IMR-90 (cell line): ENCODE data around the gene CLRN1. TPM values are rescaled to one million over a fixed set of nuclear protein-coding genes. Genes with fewer than 3 reads are reported as not detected.

Experiments used
- ATAC-seq: fragments of 200-7000 bp; cut with Tn5 transposase; 2 replicates; pipeline ENCODE4 v1.9.1; 2020; ENCODE audit warnings: low read depth, mild to moderate bottlenecking, moderate library complexity
- BruUV-seq: library from RNA; stranded (reverse); fragments of 400-500 nt; replicated peaks from 2 replicates; lab custom pipeline; 2021; lab: Mats Ljungman, UMichigan
- CTCF ChIA-PET: fragments of 300-600 bp; formaldehyde crosslinking; extraction: SDS; loops from one replicate; lab custom pipeline; 2021; ENCODE audit warnings: antibody characterized with exemption; lab: Yijun Ruan, JAX
- POLR2A ChIA-PET: fragments of 300-600 bp; sonication (Branson Sonifier 250); formaldehyde crosslinking; loops from one replicate; lab custom pipeline; 2022; ENCODE audit warnings: antibody characterized with exemption; ENCODE audit not compliant: unreplicated experiment; lab: Charles Lee
- DNase-seq: peaks from one replicate; pipeline ENCODE4 v3.0.0; 2013
- H2AFZ ChIP-seq: replicated peaks from 2 replicates; pipeline ENCODE3; 2013; ENCODE audit warnings: low read length, mild to moderate bottlenecking; ENCODE audit not compliant: poor library complexity
- H2AK5ac ChIP-seq: 2 replicates; pipeline ENCODE4 v1.6.1; 2013; ENCODE audit warnings: low read depth, low read length, inconsistent platforms
- H2AK9ac ChIP-seq: replicated peaks from 2 replicates; pipeline ENCODE3; 2013; ENCODE audit warnings: mild to moderate bottlenecking, low read depth, low read length, moderate library complexity; ENCODE audit not compliant: poor library complexity
- H2BK120ac ChIP-seq: 2 replicates; pipeline ENCODE4 v1.6.1; 2013; ENCODE audit warnings: low read depth, low read length, inconsistent platforms
- H2BK15ac ChIP-seq: 3 replicates; pipeline ENCODE4 v1.6.1; 2013; ENCODE audit warnings: low read depth, low read length, inconsistent platforms
- H2BK20ac ChIP-seq: 2 replicates; pipeline ENCODE4 v1.6.1; 2013; ENCODE audit warnings: low read depth, mild to moderate bottlenecking, inconsistent platforms, low read length, moderate library complexity
- H2BK5ac ChIP-seq: 2 replicates; pipeline ENCODE4 v1.6.1; 2013; ENCODE audit warnings: mild to moderate bottlenecking, low read depth, low read length, inconsistent platforms; ENCODE audit not compliant: poor library complexity, severe bottlenecking
- H3K14ac ChIP-seq: replicated peaks from 2 replicates; pipeline ENCODE4 v1.6.1; 2013; ENCODE audit warnings: low read depth, low read length, inconsistent platforms
- H3K18ac ChIP-seq: 2 replicates; pipeline ENCODE4 v1.6.1; 2013; ENCODE audit warnings: low read depth, low read length, control low read depth
- H3K23ac ChIP-seq: 2 replicates; pipeline ENCODE4 v1.6.1; 2013; ENCODE audit warnings: low read depth, low read length, inconsistent platforms
- H3K27ac ChIP-seq: 2 replicates; pipeline ENCODE4 v1.5.1; 2013; ENCODE audit warnings: mild to moderate bottlenecking, control low read depth, low read length; ENCODE audit not compliant: insufficient read depth
- H3K27me3 ChIP-seq: 2 replicates; pipeline ENCODE4 v1.6.1; 2013; ENCODE audit warnings: low read length; ENCODE audit not compliant: control insufficient read depth, insufficient read depth
- H3K36me3 ChIP-seq: 2 replicates; pipeline ENCODE4 v1.6.1; 2013; ENCODE audit warnings: low read length, mixed read lengths; ENCODE audit not compliant: control insufficient read depth, insufficient read depth
- H3K4ac ChIP-seq: 2 replicates; pipeline ENCODE4 v1.6.1; 2013; ENCODE audit warnings: low read depth, low read length, inconsistent platforms
- H3K4me1 ChIP-seq: 2 replicates; pipeline ENCODE4 v1.6.1; 2013; ENCODE audit warnings: low read length, mixed read lengths; ENCODE audit not compliant: control insufficient read depth, insufficient read depth
- H3K4me2 ChIP-seq: 2 replicates; pipeline ENCODE4 v1.6.1; 2013; ENCODE audit warnings: low read depth, mild to moderate bottlenecking, control low read depth, low read length, moderate library complexity
- H3K4me3 ChIP-seq: 2 replicates; pipeline ENCODE4 v1.5.1; 2013; ENCODE audit warnings: low read depth, mild to moderate bottlenecking, control low read depth, low read length, moderate library complexity; ENCODE audit not compliant: insufficient read depth
- H3K56ac ChIP-seq: 2 replicates; pipeline ENCODE4 v1.6.1; 2013; ENCODE audit warnings: low read length, inconsistent platforms; ENCODE audit not compliant: insufficient read depth; ENCODE audit errors: extremely low read depth
- H3K79me1 ChIP-seq, 2 experiments: 2 replicates each; pipeline ENCODE4 v1.6.1; 2013; ENCODE audit warnings: low read length in 2 of 2, inconsistent platforms in 1 of 2, low read depth in 1 of 2
- H3K9ac ChIP-seq: 2 replicates; pipeline ENCODE4 v1.6.1; 2013; ENCODE audit warnings: low read depth, low read length, control low read depth
- H3K9me1 ChIP-seq: 2 replicates; pipeline ENCODE4 v1.6.1; 2013; ENCODE audit warnings: low read length, inconsistent platforms; ENCODE audit not compliant: insufficient read depth
- H3K9me3 ChIP-seq: 2 replicates; pipeline ENCODE4 v1.6.1; 2013; ENCODE audit warnings: low read length; ENCODE audit not compliant: control insufficient read depth, insufficient read depth
- H4K20me1 ChIP-seq: 2 replicates; pipeline ENCODE4 v1.6.1; 2013; ENCODE audit warnings: low read length, inconsistent platforms; ENCODE audit not compliant: insufficient read depth
- H4K5ac ChIP-seq: 2 replicates; pipeline ENCODE4 v1.6.1; 2013; ENCODE audit warnings: mild to moderate bottlenecking, low read depth, low read length, control low read depth
- H4K8ac ChIP-seq, 2 experiments: 2 replicates each; pipeline ENCODE4 v1.6.1; 2013; ENCODE audit warnings: low read depth in 2 of 2, low read length in 2 of 2, control low read depth in 1 of 2, inconsistent platforms in 1 of 2
- H4K91ac ChIP-seq: 2 replicates; pipeline ENCODE4 v1.6.1; 2013; ENCODE audit warnings: low read depth, low read length, inconsistent platforms; ENCODE audit not compliant: insufficient read depth
- BHLHE40 ChIP-seq: fragments of 150-350 bp; IDR thresholded peaks from 2 replicates; pipeline ENCODE4 v1.6.1; 2016; ENCODE audit warnings: mild to moderate bottlenecking, low read depth, low read length
- CEBPB ChIP-seq: IDR thresholded peaks from 2 replicates; pipeline ENCODE4 v1.6.1; 2012; ENCODE audit warnings: low read depth, low read length, improper control_type of control experiment
- MAZ ChIP-seq: IDR thresholded peaks from 2 replicates; pipeline ENCODE4 v1.6.1; 2012; ENCODE audit warnings: low read depth, mild to moderate bottlenecking, low read length, improper control_type of control experiment, moderate library complexity, borderline replicate concordance
- NFE2L2 ChIP-seq: fragments of 150-350 bp; IDR thresholded peaks from 2 replicates; pipeline ENCODE4 v1.6.1; 2016; ENCODE audit warnings: low read depth, mild to moderate bottlenecking, low read length
- POLR2A ChIP-seq: IDR thresholded peaks from 2 replicates; pipeline ENCODE4 v1.6.1; 2012; ENCODE audit warnings: mild to moderate bottlenecking, low read depth, low read length
- RAD21 ChIP-seq: IDR thresholded peaks from 2 replicates; pipeline ENCODE4 v1.6.1; 2012; ENCODE audit warnings: low read length, improper control_type of control experiment
- RFX5 ChIP-seq: IDR thresholded peaks from 2 replicates; pipeline ENCODE4 v1.8.0; 2012; ENCODE audit warnings: low read depth, mild to moderate bottlenecking, low read length, moderate library complexity
- SMC3 ChIP-seq: fragments of 150-350 bp; IDR thresholded peaks from 2 replicates; pipeline ENCODE4 v1.6.1; 2016; ENCODE audit warnings: low read depth, mild to moderate bottlenecking, antibody characterized with exemption, low read length, moderate library complexity
- USF2 ChIP-seq: fragments of 150-350 bp; IDR thresholded peaks from 2 replicates; pipeline ENCODE4 v1.6.1; 2017; ENCODE audit warnings: mild to moderate bottlenecking, antibody characterized with exemption, low read length, low read depth
- WGBS, 2 experiments: methylation state at CpG; one replicate each; pipeline versions ENCODE4 v1.1.5 to v1.1.7; 2013; ENCODE audit warnings: missing lambda C conversion rate in 2 of 2; ENCODE audit not compliant: insufficient read length in 1 of 2; ENCODE audit errors: extremely low coverage in 2 of 2; 5-methylcytosine and 5-hydroxymethylcytosine counted together
- dilution Hi-C: fragments of 300-500 bp; cut with HindIII; formaldehyde crosslinking; loops from one replicate; pipeline ENCODE4 v1.14.3; 2018; ENCODE audit warnings: low sequenced_read_pairs; ENCODE audit not compliant: unreplicated experiment
- in situ Hi-C: fragments of 300-500 bp; cut with MboI; formaldehyde crosslinking; loops from 3 replicates; pipeline ENCODE4 v1.14.3; 2019; ENCODE audit warnings: low sequenced_read_pairs, inconsistent platforms, mixed read lengths
- intact Hi-C: fragments of 100-400 bp; cut with micrococcal nuclease; formaldehyde crosslinking; loops from 2 replicates; pipeline ENCODE4 v1.10.0; 2022
- polyA plus RNA-seq, 3 experiments: library from polyadenylated mRNA; depleted of rRNA; stranded (reverse); fragments of >200 nt; gene quantifications; 2 replicates each; pipeline ENCODE4 v1.2.3, GENCODE V29; 2012; ENCODE audit warnings: low replicate concordance in 1 of 3
- total RNA-seq: library from RNA; depleted of rRNA; stranded (reverse); fragments of >200 nt; gene quantifications from 2 replicates; pipeline ENCODE4 v1.2.3, GENCODE V29; 2012

CLRN1 gene
- total and polyA plus RNA-seq, 2 of the 4 experiments (the other 2 are of a cell fraction): not detected

GRCh38 chr3:151009430-151009829 lies 36.9 kb upstream of the CLRN1 start:
- Histone ChIP-seq H3K18ac (no peak overlapping the region), H3K4ac (no peak overlapping the region), H4K91ac (no peak overlapping the region), H2BK20ac (no peak overlapping the region), H2AK5ac (no peak overlapping the region), H4K20me1 (no peaks in the 10 kb centered on the region), H3K79me1 (no peaks in the 10 kb centered on the region), H2AK9ac (no peak overlapping the region), H3K27ac (no peak overlapping the region), H4K5ac (no peak overlapping the region), H3K4me1 (no peaks in the 10 kb centered on the region), H3K4me3 (no peak overlapping the region), H2AFZ (no peak overlapping the region), H2BK120ac (no peak overlapping the region), H3K9me1 (no peaks in the 10 kb centered on the region), H2BK15ac (no peak overlapping the region), H3K4me2 (no peak overlapping the region), H3K14ac (no peak overlapping the region), H3K36me3 (no peaks in the 10 kb centered on the region), H3K9me3 (no peaks in the 10 kb centered on the region), H2BK5ac (no peak overlapping the region), H3K9ac (no peak overlapping the region), H3K27me3 (peaks cover 15% of the 10 kb centered on the region), H3K23ac (no peak overlapping the region), H4K8ac (no peak overlapping the region), H3K56ac (no peak overlapping the region)
- intact Hi-C loops: loop anchor here (2.0 to 5.0 kb wide), 2 partner anchors 77 to 273 kb away; no protein-coding TSS in a partner anchor
- ATAC-seq (no peak), DNase-seq (no peak)
- no peak for TF ChIP-seq SMC3
- TF ChIP-seq USF2: no peak
- TF ChIP-seq POLR2A: no peak
- no peak for TF ChIP-seq BHLHE40
- TF ChIP-seq CEBPB: no peak
- no peak for TF ChIP-seq MAZ
- TF ChIP-seq RAD21: no peak
- no peak for TF ChIP-seq NFE2L2
- no peak for TF ChIP-seq RFX5
- BruUV-seq: no TSS peak
- 80% methylated on average over 2 of the region's 5 CpGs; no CpG with 5 or more reads in 1 of the 2 experiments for WGBS, 2 experiments
- POLR2A ChIA-PET: no interaction called here
- CTCF ChIA-PET: interaction anchor here (0.6 to 1.4 kb wide), 4 partner anchors 29 to 147 kb away, joined by 3 to 5 read pairs (median 4); no protein-coding TSS in a partner anchor
- in situ Hi-C loops: no loop called here
- dilution Hi-C loops: no loop called here
